GM19455 (cell line): ENCODE data around the gene OSGEP.

ENCODE experiments used
- ATAC-seq: cut with Tn5 transposase; IDR thresholded peaks from one replicate; pipeline ENCODE4 v1.9.1; 2021; ENCODE audit not compliant: unreplicated experiment

Gene OSGEP

DNA sequence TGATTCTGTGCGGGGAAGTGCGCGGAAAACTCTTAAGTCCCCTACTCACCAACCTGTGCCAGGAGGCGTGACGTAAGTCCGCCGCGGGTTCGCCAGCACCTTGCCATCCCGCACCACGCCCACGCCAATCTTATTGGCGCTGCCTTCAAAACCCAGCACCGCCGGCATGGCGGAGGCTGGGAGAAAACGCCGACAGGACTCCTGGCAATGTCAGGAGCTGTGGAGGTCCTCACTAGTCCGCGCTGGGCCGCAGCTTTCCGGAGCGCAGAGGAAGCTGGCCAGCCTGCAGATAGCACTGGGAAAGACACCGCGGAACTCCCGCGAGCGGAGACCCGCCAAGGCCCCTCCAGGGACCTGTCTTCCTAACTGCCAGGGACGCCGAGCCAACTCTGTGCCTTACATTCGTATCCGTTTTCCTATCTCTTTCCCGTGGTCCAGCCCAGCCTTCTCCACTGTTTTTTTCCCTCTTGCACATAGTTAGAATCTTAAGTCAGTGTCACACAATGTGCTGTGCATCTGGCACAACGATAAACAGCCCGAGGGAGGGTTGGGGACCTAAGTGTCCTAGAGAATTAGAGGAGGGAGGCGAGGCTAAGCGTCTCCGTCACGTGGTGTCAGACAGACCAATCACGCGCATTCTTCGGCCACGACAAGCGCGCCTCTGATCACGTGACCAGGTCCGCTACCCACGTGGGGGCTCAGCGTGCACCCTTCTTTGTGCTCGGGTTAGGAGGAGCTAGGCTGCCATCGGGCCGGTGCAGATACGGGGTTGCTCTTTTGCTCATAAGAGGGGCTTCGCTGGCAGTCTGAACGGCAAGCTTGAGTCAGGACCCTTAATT lies at the start of gene OSGEP, which contains the start of gene APEX1:
TSS of gene OSGEP (minus strand) at position 297 of the 839 bp plus-strand sequence. CDS start at position 168, 129 bp downstream.
TSS of gene APEX1 (plus strand) at position 711 of the 839 bp plus-strand sequence. CDS start 420 bp downstream, outside the sequence.
- peak; percentile 80 for ATAC-seq

DNA sequence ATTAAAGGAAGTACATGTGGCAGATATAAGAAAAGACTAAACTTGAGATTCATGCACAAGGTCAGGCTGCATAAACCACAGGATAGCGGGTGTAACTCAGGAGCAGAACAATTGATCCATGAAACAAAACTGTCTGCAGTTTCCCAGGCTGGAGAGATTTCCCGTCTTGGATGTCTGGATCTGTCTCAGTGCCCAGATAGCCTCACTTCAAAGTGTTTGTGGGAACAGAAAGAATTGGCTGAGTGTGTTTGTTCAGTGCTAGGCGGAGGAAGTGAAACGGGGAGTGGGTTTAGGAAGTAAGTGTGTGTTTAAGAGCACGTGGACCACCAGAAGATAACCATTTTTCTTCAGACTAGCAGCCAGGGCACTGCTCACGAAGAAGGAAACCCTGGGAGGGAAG lies 49.3 kb upstream of the OSGEP start:
- no peak for ATAC-seq

DNA sequence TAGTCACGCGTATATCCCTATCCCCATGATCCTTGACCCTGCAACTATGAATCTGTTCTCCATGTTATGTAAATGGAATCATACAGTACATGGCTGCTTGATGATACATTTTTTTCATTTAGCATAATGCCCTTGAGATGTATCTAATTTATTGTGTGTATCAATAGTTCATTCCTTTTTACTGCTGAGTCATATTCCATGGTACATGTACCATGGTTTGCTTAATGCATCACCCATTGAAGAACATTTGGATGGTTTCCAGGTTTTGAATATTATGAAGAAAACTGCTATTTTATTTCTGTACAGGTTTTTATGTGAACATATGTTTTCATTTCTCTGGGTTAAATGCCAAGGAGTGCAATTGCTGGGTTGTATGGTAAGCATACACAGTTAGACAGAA lies 46.7 kb upstream of the OSGEP start:
- ATAC-seq, result no peak

DNA sequence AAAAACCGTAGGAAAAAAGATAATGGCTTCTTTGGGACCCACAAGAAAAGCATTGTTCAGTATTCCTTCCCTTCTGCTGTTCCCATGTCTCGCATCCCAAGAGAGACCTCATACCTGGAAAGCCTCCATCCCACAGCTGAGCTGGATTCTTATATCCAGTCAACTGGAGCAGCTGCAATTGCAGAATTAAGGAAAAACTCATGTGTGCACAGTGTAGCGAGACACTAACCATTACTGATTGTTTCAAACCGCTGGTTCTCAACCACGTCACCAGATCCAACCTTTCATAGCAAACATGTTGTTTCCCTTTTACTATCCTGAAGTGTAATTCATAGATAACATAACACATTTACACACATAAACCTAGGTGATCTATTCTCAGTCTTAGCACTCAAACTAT lies 45.3 kb upstream of the OSGEP start:
- no peak for ATAC-seq

DNA sequence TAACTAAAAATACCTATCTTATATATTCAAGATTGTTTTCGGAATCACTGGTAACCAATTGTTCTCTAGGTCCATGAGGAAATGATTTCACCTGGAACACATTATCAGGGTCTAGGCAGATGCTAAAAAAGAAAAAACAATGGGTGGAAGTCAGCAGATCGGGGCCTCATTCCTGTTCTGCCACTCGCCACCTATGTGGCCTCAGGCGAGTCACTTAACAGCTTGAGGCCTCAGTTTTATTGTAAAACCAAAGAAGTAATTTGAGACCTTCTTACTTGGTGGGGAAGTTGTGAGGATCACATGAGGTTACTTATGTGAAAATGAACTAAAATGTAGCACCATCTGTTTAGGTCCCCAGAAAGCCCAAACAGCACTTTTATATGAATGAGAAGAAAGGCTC lies 44.5 kb upstream of the OSGEP start:
- no peak for ATAC-seq

DNA sequence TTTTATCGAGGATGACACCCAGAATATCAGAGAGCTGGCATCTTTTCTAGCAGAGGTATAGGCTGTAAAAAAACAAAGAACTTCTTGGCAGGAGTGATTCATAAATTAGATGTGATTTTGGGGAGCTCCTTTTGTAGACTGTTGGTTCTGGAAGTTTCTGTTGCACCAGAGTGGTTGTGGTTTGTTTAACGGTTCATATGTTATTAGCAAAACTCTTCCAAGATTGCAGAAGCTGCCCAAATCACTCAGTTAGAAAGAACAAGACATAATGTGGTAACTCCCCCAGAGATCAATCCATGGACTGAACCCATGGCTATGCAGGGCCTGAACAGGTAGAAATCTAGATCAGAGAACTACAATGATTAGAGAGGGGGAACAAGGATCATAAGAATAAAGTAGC lies 44.0 kb upstream of the OSGEP start:
- ATAC-seq, result no peak

DNA sequence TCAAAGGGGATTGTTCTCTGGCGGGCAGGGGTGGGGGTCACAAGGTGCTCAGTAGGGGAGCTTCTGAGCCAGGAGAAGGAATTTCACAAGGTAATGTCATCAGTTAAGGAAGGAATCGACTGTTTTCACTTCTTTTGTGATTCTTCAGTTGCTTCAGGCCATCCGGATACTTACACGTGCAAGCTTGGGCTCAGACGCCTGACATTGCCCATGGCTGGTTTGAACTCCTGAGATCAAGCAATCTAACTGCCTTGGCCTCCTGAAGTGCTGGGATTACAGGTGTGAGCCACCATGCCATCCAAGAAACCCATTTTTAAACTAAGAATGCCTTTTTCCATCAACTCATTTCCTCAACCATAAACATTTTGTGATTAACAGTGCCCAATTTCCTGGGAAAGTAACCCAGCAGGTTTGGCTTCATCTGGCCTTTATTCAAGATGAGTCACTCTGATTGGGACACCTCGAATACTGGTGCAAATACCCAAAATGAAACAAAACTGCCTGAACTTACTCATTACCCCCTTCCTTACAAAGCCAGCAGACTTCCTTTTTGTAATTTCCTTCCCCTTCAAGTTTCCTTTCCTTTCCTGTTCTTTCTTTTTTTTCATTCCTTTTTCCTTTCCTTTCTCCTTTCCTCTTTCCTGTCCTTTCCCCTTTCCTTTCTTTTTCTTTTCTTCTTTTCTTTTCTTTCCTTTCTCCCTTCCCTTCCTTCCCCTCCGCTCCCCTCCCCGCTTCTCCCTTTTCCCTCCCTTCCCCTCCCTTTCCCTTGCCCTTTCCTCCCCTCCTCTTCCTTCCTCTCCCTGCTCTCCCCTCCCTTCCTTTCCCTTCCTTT lies 40.5 kb upstream of the OSGEP start:
- ATAC-seq, result no peak

DNA sequence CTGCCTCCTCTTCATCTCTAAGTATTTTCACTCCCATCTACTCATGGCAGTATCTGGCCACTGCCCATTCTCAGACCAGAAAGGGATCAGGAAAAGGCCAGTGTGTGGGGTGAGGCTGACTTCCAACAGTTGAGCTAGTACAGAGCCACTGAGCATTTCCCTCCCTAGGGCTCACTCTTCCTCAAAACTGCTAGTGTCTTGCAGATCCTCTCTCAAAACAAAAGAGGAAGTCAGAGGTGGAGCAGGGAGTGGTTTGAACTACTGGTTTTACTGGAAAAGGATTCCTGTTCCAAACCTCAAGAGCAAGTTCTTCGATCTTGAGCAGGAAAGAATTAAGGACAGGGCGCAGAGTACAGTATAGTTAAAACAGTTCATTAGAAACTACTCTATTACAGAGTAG lies 39.0 kb upstream of the OSGEP start:
- no peak for ATAC-seq

DNA sequence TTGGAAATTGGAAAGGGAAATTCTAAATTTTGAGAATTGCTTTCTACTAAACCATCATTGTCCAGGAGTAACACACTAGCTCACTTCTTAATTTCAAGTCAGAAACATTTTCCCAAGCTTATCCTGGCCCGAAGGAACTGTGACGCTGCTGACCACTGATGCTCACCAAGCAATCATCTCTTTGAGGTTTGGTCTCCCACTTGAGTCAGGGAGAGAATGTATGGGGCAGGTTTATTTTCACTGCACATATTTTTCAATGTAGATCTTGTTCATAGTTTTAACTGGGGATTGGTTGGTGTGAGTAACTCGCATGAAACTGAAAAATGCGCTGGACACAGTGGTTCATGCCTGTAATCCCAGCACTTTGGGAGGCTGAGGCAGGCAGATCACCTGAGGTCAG lies 37.9 kb upstream of the OSGEP start:
- no peak for ATAC-seq

DNA sequence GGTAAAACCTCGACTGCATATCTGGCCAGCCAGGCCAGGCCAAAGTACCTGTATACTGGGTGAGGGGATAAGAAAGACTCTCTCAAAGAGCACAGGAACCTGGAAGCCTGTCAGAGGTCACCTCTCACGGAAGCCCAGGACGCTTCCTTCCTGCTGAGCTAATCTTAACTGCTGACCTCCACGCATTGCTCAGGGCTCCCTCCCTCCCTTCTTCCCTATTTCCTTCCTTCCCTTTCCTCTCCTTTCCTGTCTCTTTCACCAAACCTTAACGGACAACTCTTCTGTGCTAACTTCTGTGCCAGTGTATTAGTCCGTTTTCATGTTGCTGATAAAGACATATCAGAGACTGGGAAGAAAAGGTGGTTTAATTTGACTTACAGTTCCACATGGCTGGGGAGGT lies 36.0 kb upstream of the OSGEP start:
- no peak for ATAC-seq

DNA sequence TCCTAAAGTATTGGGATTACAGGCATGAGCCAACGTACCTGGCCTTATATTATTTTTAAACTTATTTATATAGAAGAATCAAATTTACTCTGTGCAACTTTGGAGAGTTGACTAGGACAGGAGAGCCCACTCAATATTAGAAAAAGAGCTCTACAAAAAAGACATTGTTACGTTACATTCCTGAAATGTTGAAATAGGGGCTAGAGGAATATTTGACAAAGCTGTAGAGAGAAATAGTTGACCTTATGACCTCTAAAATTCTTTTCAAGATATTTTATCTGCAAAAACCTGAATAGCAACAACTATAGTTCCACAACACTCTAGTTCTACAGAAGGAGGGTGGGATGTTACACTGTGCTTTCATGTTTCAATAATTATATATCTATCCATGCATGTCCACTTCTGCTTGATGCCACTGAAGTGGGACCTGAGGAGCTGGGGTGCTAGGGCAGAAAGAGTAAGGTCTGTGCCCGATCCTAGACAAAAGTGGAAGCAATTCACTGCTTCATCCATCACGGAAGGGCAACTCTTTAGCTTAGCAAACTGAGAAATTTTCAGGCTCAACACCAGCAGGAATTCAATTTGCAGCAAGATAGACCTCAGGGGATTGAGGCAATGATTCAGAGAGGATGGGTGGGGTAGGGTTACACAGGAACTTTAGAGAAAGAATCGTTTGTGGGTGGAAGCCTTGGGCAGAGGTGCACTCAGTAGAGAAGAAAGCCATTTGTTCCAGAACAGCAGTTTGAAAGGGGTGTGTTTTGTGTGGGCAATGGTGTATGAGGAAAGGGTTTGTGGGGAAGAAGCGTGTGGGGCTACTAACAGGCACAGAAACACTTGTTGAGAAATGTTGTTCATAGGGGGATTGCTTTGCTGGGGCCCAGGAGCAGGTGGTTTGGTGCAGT lies 34.7 kb upstream of the OSGEP start:
- no peak for ATAC-seq

DNA sequence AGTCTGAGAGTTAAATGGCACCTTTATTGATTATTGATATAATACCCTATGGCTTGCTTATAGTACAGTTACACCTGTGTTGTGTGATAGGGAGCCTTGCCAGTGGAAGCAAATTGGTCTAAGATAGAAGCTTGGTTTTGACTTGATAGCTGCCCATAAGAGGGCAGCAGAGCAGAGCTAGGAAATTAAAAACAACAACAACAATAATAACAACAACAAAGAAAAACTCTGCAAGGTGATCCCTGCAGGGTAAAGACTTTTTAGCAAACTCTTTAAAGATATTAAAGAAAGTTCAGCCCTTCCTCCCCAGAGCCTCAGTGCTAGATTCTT lies 32.7 kb upstream of the OSGEP start:
- no peak for ATAC-seq

DNA sequence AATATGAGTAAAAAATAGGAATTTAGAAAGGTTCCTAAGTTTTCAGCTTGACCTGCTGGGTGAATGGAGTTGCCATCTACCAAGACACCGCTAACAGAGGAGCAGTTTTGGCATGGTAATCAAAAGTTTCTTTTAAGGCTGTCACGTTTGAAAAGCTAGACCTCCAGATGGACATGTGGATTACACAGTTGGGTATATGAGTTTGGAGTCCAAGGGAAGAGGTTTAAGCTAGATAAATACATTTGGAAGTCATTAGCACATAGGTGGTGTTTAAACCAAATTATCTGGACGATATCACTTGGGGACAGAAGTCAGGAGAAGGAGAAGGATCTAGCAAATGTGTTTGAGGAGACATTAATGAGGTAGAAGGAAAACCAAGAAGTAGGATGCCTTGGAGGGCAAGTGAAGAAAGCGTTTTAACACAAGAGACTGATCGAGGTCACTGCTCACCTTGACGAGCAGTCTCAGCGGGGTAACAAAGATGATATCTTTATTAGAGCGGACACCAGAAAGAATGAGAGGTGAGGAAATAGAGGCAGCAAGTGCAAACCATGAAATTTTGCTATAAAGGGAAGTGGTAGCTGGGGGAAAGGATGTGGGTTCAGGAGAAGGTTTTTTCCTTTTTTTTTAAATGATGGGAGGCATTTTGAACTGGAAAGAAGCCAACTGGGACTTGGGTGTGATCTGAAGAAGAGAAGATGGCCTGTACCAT lies 32.2 kb upstream of the OSGEP start:
- ATAC-seq, result no peak

DNA sequence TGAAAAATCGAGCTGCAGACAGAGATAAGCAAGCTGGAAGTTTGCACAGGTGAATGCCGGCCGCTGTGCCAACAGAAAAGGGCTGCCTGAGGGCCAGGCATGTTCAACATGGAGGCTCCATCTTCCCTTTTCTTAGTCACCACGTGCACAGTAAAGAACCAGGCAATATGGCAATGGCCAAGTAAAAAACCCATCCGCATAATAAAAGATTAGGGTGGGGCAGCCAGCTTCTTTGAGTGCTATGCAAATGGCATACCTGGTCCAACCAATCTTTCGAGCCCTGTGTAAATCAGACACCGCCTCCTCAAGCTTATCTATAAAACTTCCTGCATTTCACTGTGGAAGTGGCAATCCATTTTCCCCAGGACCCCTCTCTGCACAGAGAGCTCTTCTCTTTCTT lies 31.3 kb upstream of the OSGEP start:
- ATAC-seq, result no peak

DNA sequence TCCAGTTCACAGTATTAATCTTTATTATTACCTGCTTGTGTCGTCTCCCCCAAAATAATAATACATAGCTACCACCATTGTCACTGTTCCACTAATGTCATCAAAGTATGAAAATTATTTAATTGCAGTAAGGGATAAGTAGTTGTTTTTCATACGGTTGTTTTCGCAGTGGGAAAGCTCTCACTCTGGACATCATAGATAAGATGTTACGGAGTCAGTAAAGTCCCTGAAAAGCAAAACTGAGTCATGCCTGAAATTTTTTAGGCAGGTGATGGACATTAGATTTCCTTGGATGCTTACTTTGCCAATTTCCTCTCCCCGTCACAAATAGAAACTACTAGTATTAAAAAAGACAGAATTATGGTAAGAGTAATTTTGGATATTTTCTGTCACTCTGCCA lies 27.8 kb upstream of the OSGEP start:
- no peak for ATAC-seq

DNA sequence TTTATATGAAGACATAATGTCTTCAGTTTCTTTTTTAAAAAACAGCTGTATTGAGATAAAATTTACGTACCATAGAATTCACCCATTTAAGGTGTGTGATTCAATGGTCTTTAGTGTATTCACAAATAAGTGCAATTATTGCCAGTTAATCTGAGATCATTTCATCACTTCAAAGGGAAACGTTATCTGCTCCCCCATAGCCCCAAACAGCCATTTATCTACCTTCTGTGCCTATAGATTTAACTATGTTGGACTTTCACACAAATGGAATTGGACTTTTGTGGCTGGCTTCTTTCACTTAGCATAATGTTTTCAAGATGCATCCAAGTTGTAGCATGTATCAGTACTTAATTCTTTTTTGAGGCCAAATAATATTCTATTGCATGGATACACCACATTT lies 24.3 kb upstream of the OSGEP start:
- no peak for ATAC-seq

DNA sequence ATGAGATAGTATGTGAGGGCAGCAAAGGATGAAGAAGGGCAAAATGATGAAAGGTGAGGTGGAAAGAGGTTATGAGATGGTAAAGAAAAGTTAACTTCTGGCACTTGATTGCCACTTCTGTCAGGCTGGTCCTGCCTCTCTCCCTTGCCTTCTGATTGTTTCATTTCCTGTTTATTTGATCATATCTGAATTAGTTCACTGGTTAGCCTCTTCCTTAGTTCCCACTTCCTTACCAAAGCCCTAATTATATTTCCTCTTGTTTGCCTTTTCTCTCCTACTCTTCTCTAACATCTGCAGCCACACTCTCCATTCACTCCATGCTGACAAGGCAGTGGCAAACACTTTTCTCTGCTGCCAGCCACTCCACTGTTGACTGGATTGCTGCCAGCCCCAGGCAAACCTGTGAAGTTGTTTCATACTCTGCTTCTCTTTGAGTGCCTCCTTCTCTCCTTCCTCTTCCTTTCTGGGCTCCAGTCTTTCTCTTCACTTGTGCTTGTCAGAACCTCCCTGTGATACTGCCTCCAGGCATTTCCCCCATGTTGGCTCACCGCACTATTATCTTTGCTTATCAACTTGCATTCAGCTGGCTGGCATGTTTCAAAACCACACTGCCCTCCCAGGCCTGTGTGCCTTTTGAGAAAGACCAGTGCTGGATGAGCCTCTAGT lies 22.7 kb upstream of the OSGEP start:
- ATAC-seq, result no peak

DNA sequence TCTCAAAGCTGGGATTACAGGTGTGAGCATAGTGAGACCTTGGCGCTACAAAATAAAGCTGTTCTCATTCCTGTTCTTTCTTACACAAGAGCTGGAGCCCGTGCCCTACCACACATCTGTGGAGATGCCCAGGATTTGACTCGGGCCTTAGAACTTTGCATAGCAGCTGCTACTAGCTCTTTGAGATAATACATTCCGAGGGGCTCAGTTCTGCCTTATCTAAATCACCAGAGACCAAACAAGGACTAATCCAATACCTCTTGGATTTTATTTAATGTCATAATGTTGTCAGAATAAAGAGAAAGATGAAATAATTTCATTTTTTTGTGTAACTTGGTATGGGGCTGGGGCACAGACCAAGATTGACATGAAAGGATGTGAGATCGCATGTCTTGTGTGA lies 22.2 kb upstream of the OSGEP start:
- no peak for ATAC-seq

DNA sequence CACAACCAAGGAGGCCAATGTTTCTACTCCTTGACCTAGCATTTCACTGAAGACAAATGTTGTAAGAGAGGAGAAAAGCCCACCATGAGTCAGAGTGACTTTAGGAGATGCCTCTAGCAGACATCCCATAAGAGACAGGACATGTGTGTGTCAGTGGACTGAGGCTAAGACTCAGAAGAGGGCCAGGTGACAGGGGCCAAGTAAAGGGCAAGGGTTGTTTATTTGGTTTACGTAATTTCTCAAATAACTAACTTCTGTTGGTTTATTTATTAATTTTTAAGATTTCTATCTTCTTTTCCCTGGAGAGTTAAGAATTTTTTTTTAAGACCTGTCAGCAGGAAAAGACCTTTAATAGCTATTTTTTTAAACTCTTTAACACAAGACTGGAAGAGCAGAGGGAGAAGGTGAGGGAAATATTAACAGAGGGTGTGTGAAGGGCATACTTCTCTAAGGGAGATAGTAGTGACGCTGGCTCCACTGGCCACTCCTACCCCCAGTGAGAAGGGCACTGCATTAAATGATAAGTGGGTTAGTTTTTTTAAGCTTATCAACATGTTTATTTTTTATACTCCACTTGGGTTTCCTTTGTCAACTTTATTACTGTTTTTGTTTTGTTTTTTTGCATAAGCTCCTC lies 18.0 kb upstream of the OSGEP start:
- no peak for ATAC-seq

DNA sequence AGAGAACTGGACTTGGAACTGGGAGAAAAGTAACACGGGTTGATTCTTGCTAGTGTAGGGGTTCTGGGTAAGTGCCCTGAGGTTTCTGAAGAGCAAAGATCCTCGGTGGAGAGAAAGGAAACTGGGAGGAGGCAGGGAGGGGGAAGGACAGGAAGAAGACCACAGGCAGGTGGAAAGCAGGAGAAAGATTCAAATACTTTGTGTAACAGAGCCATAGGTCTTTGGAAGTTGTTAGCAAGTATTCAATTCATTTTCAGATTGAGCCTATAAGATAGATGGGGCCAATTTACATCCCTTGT lies 15.9 kb upstream of the OSGEP start:
- no peak for ATAC-seq
